Amniotic epithelial cell (primary cell): ENCODE measurements around the gene HDHD3.
A peak's percentile ranks its signal among the peaks of the same experiment; 100 is the strongest.
"Not testable (repeated sequence)": the region's sequence is repeated elsewhere in the genome, so short reads cannot be mapped to it uniquely, and the experiment has no call there.

ENCODE experiments used
- DNase-seq: peaks from one replicate; pipeline ENCODE4 v3.0.0-alpha.2; 2010; ENCODE audit warnings: low read depth

The HDHD3 gene

GRCh38 chr9:113389451-113389850 is 12.7 kb upstream of the HDHD3 start:
- no peak for DNase-seq

- DNase-seq = no peak
These were observed 12.0 kb upstream of the HDHD3 start for GRCh38 chr9:113388833-113389232.

GRCh38 chr9:113387560-113388230 is 10.9 kb upstream of the HDHD3 start:
- no peak for DNase-seq

GRCh38 chr9:113386571-113387393 is 10.0 kb upstream of the HDHD3 start:
- no peak for DNase-seq

GRCh38 chr9:113381909-113382411 is 5.2 kb upstream of the HDHD3 start:
- no peak for DNase-seq

GRCh38 chr9:113381441-113381840 is 4.7 kb upstream of the HDHD3 start:
- DNase-seq = not testable (repeated sequence)

- no peak for DNase-seq
These were observed 4.1 kb upstream of the HDHD3 start for GRCh38 chr9:113380869-113381378.

GRCh38 chr9:113379829-113380210 is 3.0 kb upstream of the HDHD3 start:
- DNase-seq = not testable (repeated sequence)

- peak; percentile 22 for DNase-seq
These were observed 2.5 kb upstream of the HDHD3 start for GRCh38 chr9:113379094-113379828.

- DNase-seq = peak; percentile 54
These were observed 1.4 kb downstream of the HDHD3 start for GRCh38 chr9:113375057-113376023.

GRCh38 chr9:113373676-113374392 is 3.0 kb downstream of the HDHD3 start:
- DNase-seq = no peak

GRCh38 chr9:113373256-113373655 is 3.5 kb downstream of the HDHD3 start:
- DNase-seq = no peak

GRCh38 chr9:113372059-113372458 is 4.7 kb downstream of the HDHD3 start:
- DNase-seq = no peak

- no peak for DNase-seq
These were observed 5.9 kb downstream of the HDHD3 start for GRCh38 chr9:113370806-113371325.

- DNase-seq = no peak
These were observed 7.0 kb downstream of the HDHD3 start for GRCh38 chr9:113369855-113370140.

GRCh38 chr9:113368982-113369854 is 7.6 kb downstream of the HDHD3 start:
- DNase-seq = no peak

GRCh38 chr9:113368348-113368981 is 8.3 kb downstream of the HDHD3 start:
- DNase-seq = no peak

- DNase-seq = peak; percentile 19
These were observed 11.1 kb downstream of the HDHD3 start for GRCh38 chr9:113365652-113366051.

- DNase-seq = no peak
These were observed 11.8 kb downstream of the HDHD3 start for GRCh38 chr9:113364951-113365350.
